ENCODE data around the gene SH3TC2.

Gene SH3TC2

GRCh38 chr5:148968311-148968710, 94.6 kb downstream of the SH3TC2 start:
- 82 to 89% methylated on average over 2 of the region's 2 CpGs for WGBS, 2 experiments
- Histone ChIP-seq H3K4me3 (ENCODE audit: insufficient read depth, low read depth, low read length) (no peak overlapping the region), H3K27ac (ENCODE audit: insufficient read depth, low read depth, low read length, poor library complexity, severe bottlenecking) (no peak overlapping the region), H3K36me3 (ENCODE audit: control insufficient read depth, insufficient read depth, low read length) (no peaks in the 10 kb centered on the region), H3K4me1 (ENCODE audit: control insufficient read depth, insufficient read depth, low read length) (peaks cover 11% of the 10 kb centered on the region), H3K9me3 (ENCODE audit: control insufficient read depth, low read length) (no peaks in the 10 kb centered on the region), H3K27me3 (ENCODE audit: control insufficient read depth, insufficient read depth, low read length, poor library complexity, severe bottlenecking) (peaks cover 2% of the 10 kb centered on the region)

- no peaks in the 10 kb centered on the region for H3K27me3 ChIP-seq (ENCODE audit: control insufficient read depth, insufficient read depth, low read length, poor library complexity, severe bottlenecking)
- H3K4me1 ChIP-seq (ENCODE audit: control insufficient read depth, insufficient read depth, low read length): peaks cover 9% of the 10 kb centered on the region
- H3K27ac ChIP-seq (ENCODE audit: insufficient read depth, low read depth, low read length, poor library complexity, severe bottlenecking): no peak overlapping the region
- WGBS, 2 experiments: 85 to 95% methylated on average over 4 of the region's 4 CpGs
- H3K9me3 ChIP-seq (ENCODE audit: control insufficient read depth, low read length): no peaks in the 10 kb centered on the region
- H3K36me3 ChIP-seq (ENCODE audit: control insufficient read depth, insufficient read depth, low read length): no peaks in the 10 kb centered on the region
- no peak overlapping the region for H3K4me3 ChIP-seq (ENCODE audit: insufficient read depth, low read depth, low read length)
Measured at GRCh38 chr5:148967783-148968182, 95.1 kb downstream of the SH3TC2 start.

- WGBS, 2 experiments: 89 to 93% methylated on average over 2 of the region's 2 CpGs
Measured at GRCh38 chr5:148966938-148967337, 95.9 kb downstream of the SH3TC2 start.

GRCh38 chr5:148966348-148966747, 96.5 kb downstream of the SH3TC2 start:
- Histone ChIP-seq H3K27me3 (ENCODE audit: control insufficient read depth, insufficient read depth, low read length, poor library complexity, severe bottlenecking) (no peaks in the 10 kb centered on the region), H3K4me3 (ENCODE audit: insufficient read depth, low read depth, low read length) (no peak overlapping the region), H3K4me1 (ENCODE audit: control insufficient read depth, insufficient read depth, low read length) (peaks cover 9% of the 10 kb centered on the region), H3K9me3 (ENCODE audit: control insufficient read depth, low read length) (no peaks in the 10 kb centered on the region), H3K27ac (ENCODE audit: insufficient read depth, low read depth, low read length, poor library complexity, severe bottlenecking) (no peak overlapping the region), H3K36me3 (ENCODE audit: control insufficient read depth, insufficient read depth, low read length) (no peaks in the 10 kb centered on the region)
- 92 to 93% methylated on average over 4 of the region's 4 CpGs for WGBS, 2 experiments

More at GRCh38 chr5:148966938-148967337, 95.9 kb downstream of the SH3TC2 start:
- Histone ChIP-seq H3K4me1 (ENCODE audit: control insufficient read depth, insufficient read depth, low read length) (peaks cover 9% of the 10 kb centered on the region), H3K36me3 (ENCODE audit: control insufficient read depth, insufficient read depth, low read length) (no peaks in the 10 kb centered on the region), H3K27me3 (ENCODE audit: control insufficient read depth, insufficient read depth, low read length, poor library complexity, severe bottlenecking) (no peaks in the 10 kb centered on the region), H3K9me3 (ENCODE audit: control insufficient read depth, low read length) (no peaks in the 10 kb centered on the region), H3K27ac (ENCODE audit: insufficient read depth, low read depth, low read length, poor library complexity, severe bottlenecking) (no peak overlapping the region), H3K4me3 (ENCODE audit: insufficient read depth, low read depth, low read length) (no peak overlapping the region)

- Histone ChIP-seq H3K27me3 (ENCODE audit: control insufficient read depth, insufficient read depth, low read length, poor library complexity, severe bottlenecking) (no peaks in the 10 kb centered on the region), H3K9me3 (ENCODE audit: control insufficient read depth, low read length) (no peaks in the 10 kb centered on the region), H3K4me3 (ENCODE audit: insufficient read depth, low read depth, low read length) (no peak overlapping the region), H3K36me3 (ENCODE audit: control insufficient read depth, insufficient read depth, low read length) (no peaks in the 10 kb centered on the region), H3K27ac (ENCODE audit: insufficient read depth, low read depth, low read length, poor library complexity, severe bottlenecking) (no peak overlapping the region), H3K4me1 (ENCODE audit: control insufficient read depth, insufficient read depth, low read length) (peaks cover 8% of the 10 kb centered on the region)
- 93 to 94% methylated on average over 13 of the region's 13 CpGs for WGBS, 2 experiments
Measured at GRCh38 chr5:148965511-148966265, 97.2 kb downstream of the SH3TC2 start.

- H3K4me3 ChIP-seq (ENCODE audit: insufficient read depth, low read depth, low read length): no peak overlapping the region
- H3K9me3 ChIP-seq (ENCODE audit: control insufficient read depth, low read length): no peaks in the 10 kb centered on the region
- no peaks in the 10 kb centered on the region for H3K36me3 ChIP-seq (ENCODE audit: control insufficient read depth, insufficient read depth, low read length)
- no peaks in the 10 kb centered on the region for H3K27me3 ChIP-seq (ENCODE audit: control insufficient read depth, insufficient read depth, low read length, poor library complexity, severe bottlenecking)
- peaks cover 5% of the 10 kb centered on the region for H3K4me1 ChIP-seq (ENCODE audit: control insufficient read depth, insufficient read depth, low read length)
- H3K27ac ChIP-seq (ENCODE audit: insufficient read depth, low read depth, low read length, poor library complexity, severe bottlenecking): no peak overlapping the region
Measured at GRCh38 chr5:148963664-148964063, 99.2 kb downstream of the SH3TC2 start.

- H3K27ac ChIP-seq (ENCODE audit: insufficient read depth, low read depth, low read length, poor library complexity, severe bottlenecking): no peak overlapping the region
- no peaks in the 10 kb centered on the region for H3K36me3 ChIP-seq (ENCODE audit: control insufficient read depth, insufficient read depth, low read length)
- H3K9me3 ChIP-seq (ENCODE audit: control insufficient read depth, low read length): no peaks in the 10 kb centered on the region
- H3K27me3 ChIP-seq (ENCODE audit: control insufficient read depth, insufficient read depth, low read length, poor library complexity, severe bottlenecking): no peaks in the 10 kb centered on the region
- H3K4me1 ChIP-seq (ENCODE audit: control insufficient read depth, insufficient read depth, low read length): peaks cover 5% of the 10 kb centered on the region
- 91 to 95% methylated on average over 2 of the region's 3 CpGs for WGBS, 2 experiments
- no peak overlapping the region for H3K4me3 ChIP-seq (ENCODE audit: insufficient read depth, low read depth, low read length)
Measured at GRCh38 chr5:148962761-148963324, 100.0 kb downstream of the SH3TC2 start.

GRCh38 chr5:148962200-148962550, 100.7 kb downstream of the SH3TC2 start:
- no peak overlapping the region for H3K27ac ChIP-seq (ENCODE audit: insufficient read depth, low read depth, low read length, poor library complexity, severe bottlenecking)
- no peak overlapping the region for H3K4me3 ChIP-seq (ENCODE audit: insufficient read depth, low read depth, low read length)
- peaks cover 5% of the 10 kb centered on the region for H3K4me1 ChIP-seq (ENCODE audit: control insufficient read depth, insufficient read depth, low read length)
- WGBS, 2 experiments: 88 to 100% methylated on average over 1 to 3 of the region's 3 CpGs
- H3K36me3 ChIP-seq (ENCODE audit: control insufficient read depth, insufficient read depth, low read length): no peaks in the 10 kb centered on the region
- no peaks in the 10 kb centered on the region for H3K9me3 ChIP-seq (ENCODE audit: control insufficient read depth, low read length)
- H3K27me3 ChIP-seq (ENCODE audit: control insufficient read depth, insufficient read depth, low read length, poor library complexity, severe bottlenecking): no peaks in the 10 kb centered on the region

- H3K27ac ChIP-seq (ENCODE audit: insufficient read depth, low read depth, low read length, poor library complexity, severe bottlenecking): no peak overlapping the region
- H3K9me3 ChIP-seq (ENCODE audit: control insufficient read depth, low read length): no peaks in the 10 kb centered on the region
- H3K36me3 ChIP-seq (ENCODE audit: control insufficient read depth, insufficient read depth, low read length): no peaks in the 10 kb centered on the region
- peaks cover 5% of the 10 kb centered on the region for H3K4me1 ChIP-seq (ENCODE audit: control insufficient read depth, insufficient read depth, low read length)
- WGBS, 2 experiments: 93% methylated on average over 8 of the region's 8 CpGs
- no peak overlapping the region for H3K4me3 ChIP-seq (ENCODE audit: insufficient read depth, low read depth, low read length)
- H3K27me3 ChIP-seq (ENCODE audit: control insufficient read depth, insufficient read depth, low read length, poor library complexity, severe bottlenecking): no peaks in the 10 kb centered on the region
Measured at GRCh38 chr5:148961261-148962199, 101.3 kb downstream of the SH3TC2 start.
